GM21529 (cell line): Measurements from ENCODE around the gene CASQ2.
A peak's percentile ranks its signal among the peaks of the same experiment; 100 is the strongest.
"Not testable (repeated sequence)": the region's sequence is repeated elsewhere in the genome, so short reads cannot be mapped to it uniquely, and the experiment has no call there.

Source experiments
- ATAC-seq: cut with Tn5 transposase; IDR thresholded peaks from one replicate; pipeline ENCODE4 v1.9.1; 2021; ENCODE audit not compliant: unreplicated experiment

The CASQ2 gene

GRCh38 chr1:115781343-115781742, 12.8 kb upstream of the CASQ2 start:
- no peak for ATAC-seq

- ATAC-seq = not testable (repeated sequence)
These were observed 12.1 kb upstream of the CASQ2 start for GRCh38 chr1:115780655-115781054.

GRCh38 chr1:115779075-115779474, 10.6 kb upstream of the CASQ2 start:
- ATAC-seq = not testable (repeated sequence)

- peak; percentile 94 for ATAC-seq
These were observed 3.4 kb upstream of the CASQ2 start for GRCh38 chr1:115771847-115772457.

- no peak for ATAC-seq
These were observed 2.8 kb upstream of the CASQ2 start for GRCh38 chr1:115771094-115771846.

GRCh38 chr1:115767403-115767802, 1.1 kb downstream of the CASQ2 start:
- ATAC-seq = no peak

- ATAC-seq = no peak
These were observed 3.4 kb downstream of the CASQ2 start for GRCh38 chr1:115765091-115765490.

- no peak for ATAC-seq
These were observed 4.0 kb downstream of the CASQ2 start for GRCh38 chr1:115764541-115764940.

GRCh38 chr1:115762779-115763178, 5.7 kb downstream of the CASQ2 start:
- ATAC-seq = no peak

- no peak for ATAC-seq
These were observed 6.8 kb downstream of the CASQ2 start for GRCh38 chr1:115761601-115762302.

- ATAC-seq = no peak
These were observed 10.7 kb downstream of the CASQ2 start for GRCh38 chr1:115757856-115758255.

GRCh38 chr1:115757326-115757725, 11.2 kb downstream of the CASQ2 start:
- no peak for ATAC-seq

- ATAC-seq = no peak
These were observed 12.8 kb downstream of the CASQ2 start for GRCh38 chr1:115755456-115756370.

- no peak for ATAC-seq
These were observed 14.7 kb downstream of the CASQ2 start for GRCh38 chr1:115753830-115754229.

- no peak for ATAC-seq
These were observed 15.2 kb downstream of the CASQ2 start for GRCh38 chr1:115753361-115753760.

GRCh38 chr1:115748401-115749150, 19.9 kb downstream of the CASQ2 start:
- no peak for ATAC-seq

GRCh38 chr1:115746021-115746690, 22.4 kb downstream of the CASQ2 start:
- ATAC-seq = no peak

- ATAC-seq = no peak
These were observed 23.8 kb downstream of the CASQ2 start for GRCh38 chr1:115744646-115745275.

- ATAC-seq = no peak
These were observed 27.7 kb downstream of the CASQ2 start for GRCh38 chr1:115740811-115741210.
